HepG2 (cell line): ENCODE results near the gene MYO6. TPM values are rescaled to one million over a fixed set of nuclear protein-coding genes. Genes with fewer than 3 reads are reported as not detected.

Source experiments
- ATAC-seq: fragments of 200-7000 bp; cut with Tn5 transposase; 3 replicates; pipeline ENCODE4 v1.9.1; 2020; ENCODE audit warnings: mild to moderate bottlenecking, moderate library complexity
- BruUV-seq: library from RNA; stranded (reverse); fragments of 400-500 nt; replicated peaks from 2 replicates; lab custom pipeline; 2021; lab: Mats Ljungman, UMichigan
- CTCF ChIA-PET: fragments of 300-600 bp; formaldehyde crosslinking; extraction: SDS; loops from one replicate; lab custom pipeline; 2021; ENCODE audit warnings: low total read pairs, inconsistent platforms, low intra/inter-chr PET ratio; lab: Yijun Ruan, JAX
- POLR2A ChIA-PET: fragments of 350-600 bp; sonication (Branson Sonifier 250); formaldehyde crosslinking; loops from one replicate; lab custom pipeline; 2020; ENCODE audit warnings: antibody characterized with exemption, inconsistent platforms; lab: Yijun Ruan, JAX
- DNase-seq: peaks from one replicate; pipeline ENCODE4 v3.0.0-alpha.2; 2015; ENCODE audit warnings: low spot score
- FAIRE-seq: peaks from 3 replicates; lab custom pipeline; 2011; peaks lifted over from hg19 to GRCh38; lab: Jason Lieb, UNC
- H2AFZ ChIP-seq: one replicate; pipeline ENCODE4 v1.6.1; 2011; ENCODE audit warnings: low read length, inconsistent platforms
- H3K27ac ChIP-seq: fragments of 300-600 bp; 3 replicates; pipeline ENCODE4 v1.8.0; 2011; ENCODE audit warnings: mixed run types, mild to moderate bottlenecking, mixed read lengths, low read length, inconsistent platforms; ENCODE audit not compliant: insufficient read depth; ENCODE audit errors: extremely low read length
- H3K27me3 ChIP-seq, 2 experiments: fragments of 200-600 bp in 1 of 2; 2 replicates in 1 of 2; 3 replicates in 1 of 2; pipeline versions ENCODE4 v1.6.0 to v1.8.0; 2011; ENCODE audit warnings: low read length in 2 of 2, mild to moderate bottlenecking in 2 of 2, moderate library complexity in 2 of 2, inconsistent platforms in 1 of 2; ENCODE audit not compliant: insufficient read depth in 2 of 2, control insufficient read depth in 1 of 2
- H3K36me3 ChIP-seq, 2 experiments: fragments of 200-600 bp in 1 of 2; replicated peaks in 1 of 2; 2 replicates in 1 of 2; 3 replicates in 1 of 2; pipeline versions ENCODE4 v1.5.1 to v1.8.0; 2011; ENCODE audit warnings: low read length in 2 of 2, inconsistent platforms in 1 of 2; ENCODE audit not compliant: insufficient read depth in 2 of 2, control insufficient read depth in 1 of 2
- H3K4me1 ChIP-seq: 2 replicates; pipeline ENCODE4 v1.5.1; 2012; ENCODE audit warnings: low read length, inconsistent platforms; ENCODE audit not compliant: insufficient read depth
- H3K4me2 ChIP-seq: 2 replicates; pipeline ENCODE4 v1.6.0; 2011; ENCODE audit warnings: low read depth, low read length, inconsistent platforms
- H3K4me3 ChIP-seq, 3 experiments: fragments of 200-600 bp in 1 of 3; sonication (generic), shearing (Covaris generic) in 1 of 3; replicated peaks in 1 of 3; 2 replicates each; pipeline ENCODE4 v1.5.1; 2011 to 2016; ENCODE audit warnings: low read length in 3 of 3, inconsistent platforms in 2 of 3, low read depth in 2 of 3, mild to moderate bottlenecking in 2 of 3, control low read depth in 1 of 3, mixed read lengths in 1 of 3; ENCODE audit not compliant: insufficient read depth in 1 of 3
- H3K79me2 ChIP-seq: one replicate; pipeline ENCODE4 v1.6.1; 2011; ENCODE audit warnings: low read length, inconsistent platforms; ENCODE audit not compliant: insufficient read depth
- H3K9ac ChIP-seq: 2 replicates; pipeline ENCODE4 v1.6.0; 2011; ENCODE audit warnings: mild to moderate bottlenecking, low read depth, low read length, inconsistent platforms; ENCODE audit not compliant: insufficient read depth
- H3K9me3 ChIP-seq: 2 replicates; pipeline ENCODE4 v1.5.1; 2012; ENCODE audit warnings: mild to moderate bottlenecking, low read length
- H4K20me1 ChIP-seq: 2 replicates; pipeline ENCODE4 v1.6.0; 2011; ENCODE audit warnings: inconsistent platforms, mild to moderate bottlenecking, low read length, moderate library complexity; ENCODE audit not compliant: insufficient read depth
- DNMT1 ChIP-seq: sonication (generic); formaldehyde crosslinking; IDR thresholded peaks from 2 replicates; pipeline ENCODE4 v1.5.1; 2020; ENCODE audit warnings: mild to moderate bottlenecking, missing genetic modification reagents
- ELF4 ChIP-seq: sonication (generic); formaldehyde crosslinking; IDR thresholded peaks from 2 replicates; pipeline ENCODE4 v1.5.0; 2020; ENCODE audit warnings: missing genetic modification reagents, mild to moderate bottlenecking, moderate library complexity, borderline replicate concordance
- EP300 ChIP-seq, 3 experiments: sonication (generic) in 1 of 3; formaldehyde crosslinking in 1 of 3; IDR thresholded peaks; 2 replicates each; pipeline versions ENCODE4 v1.5.1 to v1.6.1; 2011 to 2020; ENCODE audit warnings: low read depth in 2 of 3, low read length in 2 of 3, borderline replicate concordance in 1 of 3, improper control_type of control experiment in 1 of 3, mild to moderate bottlenecking in 1 of 3, missing genetic modification reagents in 1 of 3, moderate library complexity in 1 of 3
- FOSL1 ChIP-seq: sonication (generic); formaldehyde crosslinking; IDR thresholded peaks from 2 replicates; pipeline ENCODE4 v1.9.0; 2021; ENCODE audit warnings: missing genetic modification reagents, borderline replicate concordance
- GPN1 ChIP-seq: sonication (generic); formaldehyde crosslinking; IDR thresholded peaks from 2 replicates; pipeline ENCODE4 v1.5.1; 2020; ENCODE audit warnings: missing genetic modification reagents, borderline replicate concordance
- HOXA5 ChIP-seq: sonication (generic); formaldehyde crosslinking; IDR thresholded peaks from 2 replicates; pipeline ENCODE4 v1.4.0; 2020; ENCODE audit warnings: missing genetic modification reagents
- IRF9 ChIP-seq: sonication (generic); formaldehyde crosslinking; IDR thresholded peaks from 2 replicates; pipeline ENCODE4 v1.8.0; 2022; ENCODE audit warnings: missing genetic modification reagents, mild to moderate bottlenecking, borderline replicate concordance
- JUNB ChIP-seq: sonication (generic); formaldehyde crosslinking; IDR thresholded peaks from 2 replicates; pipeline ENCODE4 v1.8.0; 2022; ENCODE audit warnings: missing genetic modification reagents, mild to moderate bottlenecking, borderline replicate concordance
- LBX2 ChIP-seq: sonication (generic); formaldehyde crosslinking; IDR thresholded peaks from 2 replicates; pipeline ENCODE4 v1.5.0; 2020; ENCODE audit warnings: missing genetic modification reagents, mild to moderate bottlenecking, borderline replicate concordance
- MNT ChIP-seq: fragments of 450-650 bp; IDR thresholded peaks from 2 replicates; pipeline ENCODE4 v1.6.1; 2016
- NFE2L1 ChIP-seq: sonication (generic); formaldehyde crosslinking; IDR thresholded peaks from 2 replicates; pipeline ENCODE4 v1.4.0; 2020; ENCODE audit warnings: missing genetic modification reagents, mild to moderate bottlenecking, borderline replicate concordance
- RFX5 ChIP-seq: IDR thresholded peaks from 2 replicates; pipeline ENCODE4 v1.6.1; 2011; ENCODE audit warnings: low read depth, low read length, improper control_type of control experiment
- RXRA ChIP-seq: sonication (generic); formaldehyde crosslinking; IDR thresholded peaks from 2 replicates; pipeline ENCODE4 v1.5.1; 2020; ENCODE audit warnings: missing genetic modification reagents
- TEF ChIP-seq: sonication (generic); formaldehyde crosslinking; IDR thresholded peaks from 2 replicates; pipeline ENCODE4 v1.5.0; 2020; ENCODE audit warnings: missing genetic modification reagents
- TP53 ChIP-seq: sonication (generic); formaldehyde crosslinking; conservative IDR thresholded peaks from 2 replicates; pipeline ENCODE4 v1.4.0; 2020; ENCODE audit warnings: missing genetic modification reagents
- ZFP90 ChIP-seq: sonication (generic); formaldehyde crosslinking; IDR thresholded peaks from 2 replicates; pipeline ENCODE4 v1.8.0; 2022; ENCODE audit warnings: missing genetic modification reagents, mild to moderate bottlenecking, inconsistent platforms, borderline replicate concordance
- ZNF30 ChIP-seq: sonication (generic); formaldehyde crosslinking; IDR thresholded peaks from 2 replicates; pipeline ENCODE4 v1.5.0; 2020; ENCODE audit warnings: mild to moderate bottlenecking, missing genetic modification reagents
- ZNF614 ChIP-seq: IDR thresholded peaks from 2 replicates; pipeline ENCODE4 v1.6.1; 2018; ENCODE audit warnings: missing biosample characterization, missing genetic modification reagents, inconsistent platforms, borderline replicate concordance
- ZNF883 ChIP-seq: sonication (generic); formaldehyde crosslinking; IDR thresholded peaks from 2 replicates; pipeline ENCODE4 v1.5.1; 2020; ENCODE audit warnings: mild to moderate bottlenecking, missing genetic modification reagents; ENCODE audit errors: not compliant biosample characterization
- WGBS: methylation state at CpG from one replicate; pipeline ENCODE4 v1.1.6; 2017; ENCODE audit warnings: low lambda C conversion rate; 5-methylcytosine and 5-hydroxymethylcytosine counted together
- in situ Hi-C: cut with HindIII; loops from 2 replicates; pipeline ENCODE4 v1.10.0; 2017; ENCODE audit warnings: low pct_unique_long_range_greater_than_20kb; ENCODE audit not compliant: extremely low pct_ligation_motif_present
- intact Hi-C: fragments of 100-400 bp; cut with micrococcal nuclease; formaldehyde crosslinking; loops from one replicate; pipeline ENCODE4 v1.10.0; 2022; ENCODE audit not compliant: unreplicated experiment
- polyA plus RNA-seq, 8 experiments: library from polyadenylated mRNA; depleted of rRNA in 3 of 8; stranded (reverse) in 7 of 8; unstranded in 1 of 8; fragments of >200 nt; fragmentation: Illumina TruSeq in 4 of 8; extraction: Trizol in 4 of 8; gene quantifications; 2 replicates each; pipeline versions ENCODE4 v1.2.1 to v1.2.3, GENCODE V29; 2011 to 2016; ENCODE audit warnings: low read depth in 4 of 8, missing spikeins in 1 of 8, mixed read lengths in 1 of 8; ENCODE audit not compliant: insufficient read depth in 1 of 8
- total RNA-seq, 5 experiments: library from RNA; depleted of rRNA; stranded (reverse); fragments of >200 nt; fragmentation: Illumina TruSeq; extraction: Trizol; gene quantifications; 2 replicates each; pipeline ENCODE4 v1.2.3, GENCODE V29; 2016; ENCODE audit warnings: low read depth in 1 of 5

Gene MYO6
- total and polyA plus RNA-seq, 2 of the 13 experiments (the other 11 are each of a cell fraction or from before 2014, with no cell fraction given), result 5.4 to 7.5 TPM

GRCh38 chr6:75934643-75935472, 185.8 kb downstream of the MYO6 start:
- H3K9me3 ChIP-seq, result no peaks in the 10 kb centered on the region
- no peak overlapping the region for H3K9ac ChIP-seq
- ATAC-seq, result peak; percentile 81
- H3K27ac ChIP-seq, result no peak overlapping the region
- BruUV-seq, result no TSS peak
- H3K36me3 ChIP-seq, result no peaks in the 10 kb centered on the region
- POLR2A ChIA-PET, result no interaction called here
- H3K4me1 ChIP-seq, result peaks cover 14% of the 10 kb centered on the region; the same call in 1 of the 2 replicates
- peak overlapping the region in 1 of 3 experiments; percentile 53; a peak in 1 of 6 replicates for H3K4me3 ChIP-seq
- peak; percentile 70 for DNase-seq
- no peak overlapping the region for H2AFZ ChIP-seq
- H3K79me2 ChIP-seq, result no peaks in the 10 kb centered on the region
- H3K4me2 ChIP-seq, result peak overlapping the region; percentile 81
- WGBS, result 7% methylated on average over 32 of the region's 32 CpGs
- no peaks in the 10 kb centered on the region for H4K20me1 ChIP-seq
- CTCF ChIA-PET, result interaction anchor here (0.7 kb wide), 1 partner anchor 1522 kb away, joined by 3 read pairs; no protein-coding TSS in a partner anchor
- in situ Hi-C loops (loop anchor here (5.0 to 25.0 kb wide), 2 partner anchors 927 to 1522 kb away; no protein-coding TSS in a partner anchor), intact Hi-C loops (loop anchor here (1.0 to 10.0 kb wide), 4 partner anchors 416 to 942 kb away; no protein-coding TSS in a partner anchor)
- H3K27me3 ChIP-seq, result peaks cover 0 to 3% of the 10 kb centered on the region in 2 experiments; a peak in 1 of 5 replicates
- peak; percentile 86 for FAIRE-seq
- TF ChIP-seq RFX5 (no peak), HOXA5 (CRISPR knock-in tag) (0 out of 2 replicates have a peak, but pooled peaks have one; percentile 39), ZNF883 (CRISPR knock-in tag) (peak; percentile 50), ZNF614 (no peak), GPN1 (no peak), EP300 (IDR thresholded peaks at IDR 0.05; ENCODE audit: low read depth in 2 of 2, low read length in 2 of 2) (no peak), EP300 (CRISPR knock-in tag; IDR thresholded peaks at IDR 0.05; ENCODE audit: borderline replicate concordance) (no peak), ELF4 (CRISPR knock-in tag) (no peak), DNMT1 (CRISPR knock-in tag) (no peak), MNT (no peak), LBX2 (no peak), NFE2L1 (CRISPR knock-in tag) (no peak), IRF9 (CRISPR knock-in tag) (no peak), ZFP90 (CRISPR knock-in tag) (peak; percentile 53; the same call in 1 of the 2 replicates), TEF (CRISPR knock-in tag) (no peak), RXRA (CRISPR knock-in tag) (no peak), FOSL1 (CRISPR knock-in tag) (peak; percentile 29; the same call in 1 of the 2 replicates), TP53 (CRISPR knock-in tag) (no peak), ZNF30 (CRISPR knock-in tag) (no peak), JUNB (CRISPR knock-in tag) (no peak)
